Stimulated activated CD4-positive, alpha-beta T cell treated with anti-CD3 and anti-CD28 coated beads, Interleukin-2, amount 100 ng/mL, for 24 hours (primary cell): Measurements from ENCODE around the gene RAB22A.

Experiments used
- DNase-seq, 2 donors: peaks; one replicate each; pipeline ENCODE4 v3.0.0-alpha.2; 2020

The RAB22A gene

GRCh38 chr20:58416835-58417234 is 107.3 kb downstream of the RAB22A start:
- DNase-seq, result no peak
